Right lobe of liver (tissue), 4 donors: Measurements from ENCODE around the gene NRIP1.

Experiments used
- POLR2A ChIP-seq: fragments of 450-650 bp; IDR thresholded peaks from one replicate; pipeline ENCODE4 v1.6.1; 2017; ENCODE audit warnings: antibody characterized with exemption, mild to moderate bottlenecking
- TF ChIP-seq, protein P1 (sequence below), 4 donors: fragments of 200-600 bp in 3 of 4; fragments of 450-650 bp in 1 of 4; IDR thresholded peaks; one replicate each; pipeline versions ENCODE4 v1.5.1 to v1.8.0; 2016 to 2022; ENCODE audit warnings: antibody characterized with exemption in 4 of 4, mild to moderate bottlenecking in 2 of 4
- donor health status: DM: no; HTN: no; CAD: no.
- donor health status: DM: no; HTN: no; CAD: no.
- donor health status: DM: no; HTN: yes; CAD: no.

GRCh38 chr21:15036189-15036588, 28.6 kb downstream of the NRIP1 start:
- TF ChIP-seq, protein P1, sequence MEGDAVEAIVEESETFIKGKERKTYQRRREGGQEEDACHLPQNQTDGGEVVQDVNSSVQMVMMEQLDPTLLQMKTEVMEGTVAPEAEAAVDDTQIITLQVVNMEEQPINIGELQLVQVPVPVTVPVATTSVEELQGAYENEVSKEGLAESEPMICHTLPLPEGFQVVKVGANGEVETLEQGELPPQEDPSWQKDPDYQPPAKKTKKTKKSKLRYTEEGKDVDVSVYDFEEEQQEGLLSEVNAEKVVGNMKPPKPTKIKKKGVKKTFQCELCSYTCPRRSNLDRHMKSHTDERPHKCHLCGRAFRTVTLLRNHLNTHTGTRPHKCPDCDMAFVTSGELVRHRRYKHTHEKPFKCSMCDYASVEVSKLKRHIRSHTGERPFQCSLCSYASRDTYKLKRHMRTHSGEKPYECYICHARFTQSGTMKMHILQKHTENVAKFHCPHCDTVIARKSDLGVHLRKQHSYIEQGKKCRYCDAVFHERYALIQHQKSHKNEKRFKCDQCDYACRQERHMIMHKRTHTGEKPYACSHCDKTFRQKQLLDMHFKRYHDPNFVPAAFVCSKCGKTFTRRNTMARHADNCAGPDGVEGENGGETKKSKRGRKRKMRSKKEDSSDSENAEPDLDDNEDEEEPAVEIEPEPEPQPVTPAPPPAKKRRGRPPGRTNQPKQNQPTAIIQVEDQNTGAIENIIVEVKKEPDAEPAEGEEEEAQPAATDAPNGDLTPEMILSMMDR (IDR thresholded peaks at IDR 0.05): no peak
- no peak for TF ChIP-seq POLR2A
